D341Med (cell line): ENCODE measurements around the gene CHD9.
A peak's percentile ranks its signal among the peaks of the same experiment; 100 is the strongest.

Source experiments
- DNase-seq: peaks from one replicate; pipeline ENCODE4 v3.0.0; 2012; ENCODE audit warnings: low spot score

The CHD9 gene

DNA sequence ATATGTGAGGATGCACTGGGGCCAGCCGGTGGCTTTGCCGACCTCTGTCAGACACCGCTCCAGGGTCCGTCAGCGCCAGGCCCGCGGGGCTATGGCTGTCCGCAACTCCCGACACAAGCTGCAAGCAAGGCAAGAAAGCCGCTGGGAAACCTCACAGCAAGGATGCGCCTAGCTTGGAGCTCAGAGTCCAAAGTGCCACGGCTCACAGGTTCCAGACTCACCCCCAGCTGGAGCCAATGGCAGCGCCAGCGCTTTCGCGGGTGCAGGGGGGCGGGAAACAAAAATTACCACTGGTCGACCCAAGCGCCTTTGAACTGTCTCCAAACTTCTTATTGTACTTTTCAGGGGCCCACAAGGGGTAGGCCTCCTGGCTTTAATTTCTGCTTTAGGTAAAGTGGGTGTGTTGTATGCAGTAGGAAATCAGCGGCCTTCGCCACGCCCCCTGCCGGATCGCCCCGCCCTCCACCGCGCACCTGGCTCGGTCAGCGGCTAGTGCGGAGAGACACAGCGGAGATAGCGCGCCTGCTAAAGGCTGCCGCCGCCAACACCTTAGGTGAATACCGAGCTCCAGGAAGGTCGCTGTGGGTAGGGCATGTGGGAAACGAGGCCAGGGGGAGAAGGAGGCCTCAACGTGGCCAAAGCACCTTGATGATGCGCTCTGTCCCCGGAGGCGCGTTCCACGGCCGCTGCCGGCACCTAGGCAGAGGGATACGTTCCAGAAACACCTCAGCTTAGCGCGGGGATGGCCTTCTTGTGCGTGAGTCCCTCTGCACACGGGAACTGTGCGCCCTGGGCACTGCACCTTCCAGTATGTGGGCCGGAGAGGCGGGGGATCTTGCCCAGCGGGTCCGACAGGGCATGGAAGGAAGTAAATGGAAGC lies 318.4 kb downstream of the CHD9 start:
- peak; percentile 58 for DNase-seq

- DNase-seq: no peak
Measured at GRCh38 chr16:53374800-53375199, 320.0 kb downstream of the CHD9 start.

DNA sequence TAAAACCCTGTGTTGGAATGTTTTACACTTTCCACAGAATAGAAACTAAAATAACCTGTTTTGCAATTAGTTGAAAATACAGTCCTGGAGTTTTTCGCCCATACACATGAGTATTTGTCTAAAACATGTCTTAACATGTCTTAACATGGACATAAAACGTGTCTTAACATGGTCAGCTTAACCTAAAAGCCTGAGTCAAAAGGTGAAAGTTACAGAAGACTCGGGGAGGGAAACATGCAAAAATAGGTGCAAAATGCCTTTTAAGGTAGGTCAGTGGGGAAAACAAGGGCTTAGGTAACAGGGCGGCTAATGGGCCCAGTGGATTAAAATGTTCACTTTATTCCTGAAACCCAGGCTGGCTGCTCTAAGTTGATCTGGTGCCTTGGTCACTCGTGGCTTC lies 323.3 kb downstream of the CHD9 start:
- no peak for DNase-seq
